ENCODE data around the gene LGI2. TPM values are rescaled to one million over a fixed set of nuclear protein-coding genes. Genes with fewer than 3 reads are reported as not detected.

The LGI2 gene
- total RNA-seq, 6 experiments from 2014 or later: not detected

DNA sequence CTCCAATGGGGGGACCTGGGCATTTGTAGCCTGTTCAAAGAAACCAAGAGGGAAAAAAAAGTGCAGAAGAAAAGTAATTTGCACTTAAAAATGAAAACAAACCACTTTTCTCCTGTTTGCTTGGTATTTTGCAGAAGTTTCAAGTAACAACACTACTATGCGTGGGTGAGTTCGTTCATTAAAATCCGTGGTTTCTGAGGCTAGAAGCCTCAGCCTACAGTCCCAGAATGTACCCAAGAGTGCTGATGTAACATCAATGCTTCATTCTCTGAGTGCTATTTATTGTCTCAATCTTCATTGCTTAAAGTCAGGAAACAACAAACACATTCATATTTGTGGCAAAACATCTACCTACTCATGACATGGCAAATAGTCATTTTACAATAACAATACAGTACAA, 29.2 kb downstream of the LGI2 start:
- H3K27me3 Mint-ChIP-seq (ENCODE audit: insufficient read depth): peaks cover 34% of the 10 kb centered on the region
- H3K36me3 Mint-ChIP-seq (ENCODE audit: low read depth): no peaks in the 10 kb centered on the region
- no peak for DNase-seq
- TF ChIP-seq CTCF (IDR thresholded peaks at IDR 0.05): no peak
- no peak overlapping the region for H3K4me3 Mint-ChIP-seq
- no peaks in the 10 kb centered on the region for H3K9me3 Mint-ChIP-seq
- H3K27ac Mint-ChIP-seq: no peak overlapping the region
- H3K4me1 Mint-ChIP-seq (ENCODE audit: low read depth): peaks cover 5% of the 10 kb centered on the region; the same call in 1 of the 2 replicates

DNA sequence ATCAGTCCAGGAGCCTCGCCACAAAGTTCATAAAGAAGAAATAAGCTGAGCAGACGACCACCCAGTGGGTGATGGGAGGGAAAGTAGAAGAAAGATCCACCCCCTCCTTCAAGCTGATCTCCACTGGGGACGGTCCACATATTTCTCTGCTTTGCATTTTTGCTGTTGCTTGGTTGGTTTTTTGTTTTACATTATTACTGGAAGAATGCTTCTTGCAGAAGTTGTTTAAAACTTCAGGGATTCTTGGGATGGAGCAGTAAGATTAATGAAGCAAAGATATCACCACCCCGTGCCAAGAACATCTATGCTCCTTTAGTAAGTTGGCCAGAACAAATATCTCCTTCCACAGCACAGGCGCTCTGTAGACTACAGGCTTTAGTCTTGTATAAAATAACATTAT, 30.1 kb downstream of the LGI2 start:
- Mint-ChIP-seq H3K4me3 (no peak overlapping the region), H3K9me3 (peaks cover under 1% of the 10 kb centered on the region; the same call in 1 of the 2 replicates), H3K4me1 (ENCODE audit: low read depth) (peaks cover 5% of the 10 kb centered on the region; the same call in 1 of the 2 replicates), H3K27me3 (ENCODE audit: insufficient read depth) (peaks cover 27% of the 10 kb centered on the region), H3K36me3 (ENCODE audit: low read depth) (no peaks in the 10 kb centered on the region), H3K27ac (no peak overlapping the region)
- no peak for DNase-seq
- no peak for TF ChIP-seq CTCF (IDR thresholded peaks at IDR 0.05)

DNA sequence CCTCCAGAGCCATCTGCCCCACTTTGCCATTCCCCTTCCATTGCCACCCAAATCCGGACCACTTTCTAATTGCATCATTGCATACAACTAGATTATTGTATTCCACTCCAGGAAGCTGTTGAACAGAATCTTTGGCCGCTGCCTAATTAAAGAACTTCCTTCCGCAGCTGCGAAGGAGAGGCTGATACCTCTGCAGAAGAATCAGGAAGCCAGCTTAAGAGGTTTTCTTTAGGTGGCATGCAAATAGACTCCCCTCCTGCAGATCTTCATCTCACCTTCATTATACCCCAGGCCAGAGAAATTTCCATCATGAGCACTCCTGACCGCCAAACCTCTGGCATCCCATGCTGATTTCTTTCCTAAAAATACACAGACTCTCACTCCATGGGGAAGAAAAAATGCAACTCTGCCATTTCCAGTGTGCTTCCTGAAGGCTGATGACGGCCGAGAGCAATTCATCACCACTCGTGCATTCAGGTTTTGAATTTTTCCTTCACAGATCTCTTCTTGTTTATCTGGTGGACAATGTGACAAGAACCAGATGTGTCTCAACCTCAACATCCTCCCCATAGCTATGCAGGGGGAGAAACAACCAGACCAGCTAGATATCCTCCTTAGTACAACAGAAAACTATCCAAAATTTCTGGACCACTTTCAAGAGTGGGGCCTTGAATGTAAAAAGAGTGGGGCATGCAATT, 31.2 kb downstream of the LGI2 start:
- Mint-ChIP-seq H3K36me3 (ENCODE audit: low read depth) (no peaks in the 10 kb centered on the region), H3K9me3 (peaks cover 6% of the 10 kb centered on the region), H3K4me1 (ENCODE audit: low read depth) (peaks cover 11% of the 10 kb centered on the region; the same call in 1 of the 2 replicates), H3K4me3 (no peak overlapping the region; the same call in 1 of the 2 replicates), H3K27me3 (ENCODE audit: insufficient read depth) (peaks cover 25% of the 10 kb centered on the region), H3K27ac (no peak overlapping the region)
- no peak for DNase-seq
- TF ChIP-seq CTCF (IDR thresholded peaks at IDR 0.05): no peak

DNA sequence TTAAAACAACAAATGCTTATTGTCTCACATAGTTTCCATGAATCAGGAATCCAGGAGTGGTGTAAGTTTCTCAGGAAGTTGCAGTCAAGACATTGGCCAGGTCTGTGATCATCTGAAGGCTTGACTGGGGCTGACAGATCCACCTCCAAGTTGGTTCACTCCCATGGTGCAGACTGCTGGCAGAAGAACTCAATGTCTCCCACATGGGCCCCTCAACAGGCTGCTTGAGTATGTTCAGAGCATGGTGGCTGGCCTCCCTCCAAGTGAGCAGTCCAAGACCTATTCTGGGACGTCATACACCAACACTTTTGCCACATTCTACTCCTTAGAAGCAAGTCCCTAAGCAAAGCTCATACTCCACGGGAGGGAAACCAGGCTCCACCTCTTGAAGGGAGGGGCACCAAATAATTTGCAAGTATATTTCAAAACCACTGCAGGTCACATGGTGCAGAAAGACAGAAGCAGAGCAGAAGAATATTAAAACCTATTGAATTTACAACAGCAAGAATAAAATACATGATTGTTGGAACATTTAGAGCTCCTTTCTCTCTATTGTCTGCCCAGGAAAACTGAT, 35.3 kb downstream of the LGI2 start:
- no peaks in the 10 kb centered on the region for H3K36me3 Mint-ChIP-seq (ENCODE audit: low read depth)
- TF ChIP-seq CTCF (IDR thresholded peaks at IDR 0.05): no peak
- no peak for DNase-seq
- H3K4me3 Mint-ChIP-seq: no peak overlapping the region
- no peak overlapping the region for H3K27ac Mint-ChIP-seq
- H3K27me3 Mint-ChIP-seq (ENCODE audit: insufficient read depth): peaks cover 12% of the 10 kb centered on the region
- H3K4me1 Mint-ChIP-seq (ENCODE audit: low read depth): peaks cover 20% of the 10 kb centered on the region
- H3K9me3 Mint-ChIP-seq: peaks cover 6% of the 10 kb centered on the region

- H3K4me1 Mint-ChIP-seq (ENCODE audit: low read depth): peaks cover 14% of the 10 kb centered on the region
- H3K36me3 Mint-ChIP-seq (ENCODE audit: low read depth): no peaks in the 10 kb centered on the region
- peaks cover 6% of the 10 kb centered on the region for H3K27me3 Mint-ChIP-seq (ENCODE audit: insufficient read depth)
- no peak overlapping the region for H3K4me3 Mint-ChIP-seq
- no peak for TF ChIP-seq CTCF (IDR thresholded peaks at IDR 0.05)
- no peak overlapping the region for H3K27ac Mint-ChIP-seq
- no peak for DNase-seq
- peaks cover 6% of the 10 kb centered on the region for H3K9me3 Mint-ChIP-seq
Observed at GRCh38 chr4:24993551-24994080, 37.1 kb downstream of the LGI2 start.
